ENCODE measurements around the gene ZNF646.

The ZNF646 gene

DNA sequence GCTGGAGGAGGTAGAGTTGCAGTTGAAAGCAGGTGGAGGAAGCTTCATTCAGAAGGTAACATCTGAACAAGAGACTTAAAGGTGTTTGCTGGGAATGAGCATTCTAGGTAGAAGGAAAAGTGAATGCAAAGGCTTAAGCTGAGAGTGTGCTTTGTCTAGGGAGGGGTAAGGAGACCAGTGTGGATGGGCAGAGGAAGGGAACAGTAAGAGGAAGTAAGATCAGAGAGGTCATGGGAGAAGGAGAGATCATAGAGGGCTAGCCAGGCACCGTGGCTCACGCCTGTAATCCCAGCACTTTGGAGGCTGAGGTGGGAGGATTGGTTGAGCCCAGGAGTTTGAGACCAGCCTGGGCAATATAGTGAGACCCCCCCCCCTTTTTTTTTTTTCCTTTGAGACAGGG is 37.5 kb upstream of the ZNF646 start:
- no peak for TF ChIP-seq CTCF (conservative IDR thresholded peaks at IDR 0.05; ENCODE audit: low read depth, low read length)
- DNase-seq (ENCODE audit: low read depth), result no peak
- no peak overlapping the region for H3K4me3 ChIP-seq (ENCODE audit: low read depth, low read length)

DNA sequence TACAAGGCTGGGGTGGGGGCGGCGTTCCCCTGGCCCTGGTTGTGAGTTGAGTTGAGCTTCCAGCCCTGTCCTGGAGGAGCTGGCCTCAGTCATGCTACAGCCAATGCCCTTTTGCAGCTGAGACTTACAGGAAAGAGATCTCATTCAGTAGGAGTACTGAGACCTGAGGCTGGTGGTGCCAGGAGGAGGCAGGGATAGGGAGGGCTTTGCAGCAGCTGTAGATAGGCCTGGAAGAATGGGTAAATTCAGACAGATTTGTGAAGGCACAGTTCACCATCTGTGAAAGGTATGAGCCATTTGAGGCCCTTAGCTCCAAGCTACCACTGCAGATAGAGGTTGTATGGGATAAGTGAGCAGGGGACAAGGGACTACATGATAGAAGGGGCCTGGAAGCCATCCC is 35.2 kb upstream of the ZNF646 start:
- DNase-seq (ENCODE audit: low read depth), result no peak
- TF ChIP-seq CTCF (conservative IDR thresholded peaks at IDR 0.05; ENCODE audit: low read depth, low read length), result no peak
- no peak overlapping the region for H3K4me3 ChIP-seq (ENCODE audit: low read depth, low read length)

DNA sequence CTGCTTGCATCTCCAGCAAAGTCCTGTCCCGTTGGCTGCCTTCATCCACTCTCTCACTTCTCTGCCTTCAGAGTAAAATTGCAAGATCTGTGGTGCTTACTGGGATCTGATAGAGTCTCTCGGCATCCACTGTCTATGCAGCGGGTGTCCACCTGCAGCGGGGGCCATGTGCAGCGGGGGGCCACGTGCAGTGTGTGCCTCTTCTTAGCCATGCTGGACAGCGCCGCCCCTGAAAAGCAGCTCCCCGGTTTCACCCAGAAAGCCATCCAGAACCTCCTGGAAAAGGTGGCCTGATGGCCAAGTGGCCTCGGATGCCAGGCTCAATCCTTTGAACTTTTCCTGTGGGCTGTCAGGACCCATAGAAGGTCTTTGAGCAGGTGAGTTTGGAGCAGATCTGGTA is 31.4 kb upstream of the ZNF646 start:
- TF ChIP-seq CTCF (conservative IDR thresholded peaks at IDR 0.05; ENCODE audit: low read depth, low read length), result no peak
- H3K4me3 ChIP-seq (ENCODE audit: low read depth, low read length), result no peak overlapping the region
- no peak for DNase-seq (ENCODE audit: low read depth)

- H3K4me3 ChIP-seq (ENCODE audit: low read depth, low read length), result no peak overlapping the region
- TF ChIP-seq CTCF (conservative IDR thresholded peaks at IDR 0.05; ENCODE audit: low read depth, low read length), result no peak
- DNase-seq (ENCODE audit: low read depth), result no peak
Observed at GRCh38 chr16:31043352-31043751, 30.9 kb upstream of the ZNF646 start.

- TF ChIP-seq CTCF (conservative IDR thresholded peaks at IDR 0.05; ENCODE audit: low read depth, low read length), result no peak
- no peak overlapping the region for H3K4me3 ChIP-seq (ENCODE audit: low read depth, low read length)
Observed at GRCh38 chr16:31043898-31044481, 30.2 kb upstream of the ZNF646 start.

GRCh38 chr16:31050280-31051030 is 23.8 kb upstream of the ZNF646 start:
- H3K4me3 ChIP-seq (ENCODE audit: low read depth, low read length), result no peak overlapping the region
- TF ChIP-seq CTCF (conservative IDR thresholded peaks at IDR 0.05; ENCODE audit: low read depth, low read length), result no peak
- no peak for DNase-seq (ENCODE audit: low read depth)

More at GRCh38 chr16:31043898-31044481, 30.2 kb upstream of the ZNF646 start:
- no peak for DNase-seq (ENCODE audit: low read depth)

DNA sequence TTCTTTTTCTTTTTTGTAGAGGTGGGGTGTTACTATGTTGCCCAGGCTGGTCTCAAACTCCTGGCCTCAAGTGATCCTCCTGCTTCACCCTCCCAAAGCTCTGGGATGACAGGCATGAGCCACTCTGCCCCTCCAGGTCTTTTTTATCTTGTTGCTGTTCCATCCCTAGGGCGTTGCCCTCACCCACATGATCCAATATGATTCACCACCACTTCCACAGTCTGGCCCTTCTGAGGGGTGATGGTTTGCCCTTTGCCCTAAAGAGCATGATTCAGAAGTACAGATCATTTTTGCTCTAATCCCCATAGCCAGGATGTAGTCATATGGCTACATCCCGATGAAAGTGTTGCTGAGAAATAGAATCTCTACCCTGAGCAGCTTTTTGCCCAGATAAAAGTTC is 22.1 kb upstream of the ZNF646 start:
- H3K4me3 ChIP-seq (ENCODE audit: low read depth, low read length), result no peak overlapping the region
- TF ChIP-seq CTCF (conservative IDR thresholded peaks at IDR 0.05; ENCODE audit: low read depth, low read length), result no peak
- peak; percentile 93 for DNase-seq (ENCODE audit: low read depth)

Data from choroid plexus epithelial cell (primary cell).